ENCODE results near the gene AFAP1.

Gene AFAP1

DNA sequence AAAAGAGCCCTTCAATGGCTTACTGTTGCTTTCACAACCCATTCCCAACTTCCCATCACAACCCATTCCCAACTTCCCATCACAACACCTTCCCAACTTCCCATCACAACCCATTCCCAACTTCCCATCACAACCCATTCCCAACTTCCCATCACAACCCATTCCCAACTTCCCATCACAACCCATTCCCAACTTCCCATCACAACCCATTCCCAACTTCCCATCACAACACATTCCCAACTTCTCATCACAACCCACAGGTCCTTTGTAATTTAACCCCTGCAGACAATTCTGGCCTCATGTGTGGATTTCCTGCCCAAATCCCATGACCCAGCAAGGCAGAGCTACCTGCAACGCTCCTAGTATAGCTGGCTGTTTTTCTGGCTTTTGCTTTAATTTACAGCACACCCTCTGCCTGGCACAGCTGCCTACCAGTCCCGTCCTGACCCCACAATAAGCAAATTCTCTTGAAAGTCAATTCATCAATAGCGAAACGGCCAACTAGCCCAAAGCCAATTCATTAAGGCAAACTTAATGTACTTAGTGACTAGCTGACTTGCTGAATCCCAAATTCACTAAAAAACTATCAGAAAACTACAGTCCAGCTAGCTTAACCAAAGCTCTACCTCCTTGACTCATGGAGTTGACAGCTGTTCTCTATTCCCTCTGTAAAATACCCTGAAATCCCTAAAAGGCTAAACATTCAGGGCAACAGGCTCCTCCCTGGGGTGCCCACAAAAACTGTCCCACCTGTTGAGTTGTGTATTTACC is 75.6 kb downstream of the AFAP1 start:
- no peak for TF ChIP-seq ZNF202 (tag by site-specific recombination; IDR thresholded peaks at IDR 0.05; ENCODE audit: borderline replicate concordance)
- 0 out of 2 replicates have a peak, but pooled peaks have one; percentile 32 for TF ChIP-seq SCRT2 (tag by site-specific recombination; IDR thresholded peaks at IDR 0.05)
- no peak for TF ChIP-seq ZNF580 (tag by site-specific recombination; IDR thresholded peaks at IDR 0.05)
- CTCF ChIA-PET = interaction anchor here (0.6 to 1.0 kb wide), 2 partner anchors 60 to 527 kb away, joined by 3 read pairs; no protein-coding TSS in a partner anchor
- no peak overlapping the region for H3K27ac ChIP-seq (ENCODE audit: extremely low read depth, low read depth, low read length)
- peaks cover 0 to 4% of the 10 kb centered on the region in 2 experiments; a peak in 1 of 3 replicates for H3K36me3 ChIP-seq (ENCODE audit: control insufficient read depth in 2 of 2, insufficient read depth in 1 of 2, low read length in 2 of 2)
- POLR2A ChIA-PET = no interaction called here
- H3K4me1 ChIP-seq (ENCODE audit: control insufficient read depth, insufficient read depth, low read length) = no peaks in the 10 kb centered on the region
- H3K9me3 ChIP-seq (ENCODE audit: control insufficient read depth, insufficient read depth, low read depth, low read length) = no peaks in the 10 kb centered on the region
- no peak overlapping the region for H3K4me3 ChIP-seq (ENCODE audit: low read depth, low read length)

DNA sequence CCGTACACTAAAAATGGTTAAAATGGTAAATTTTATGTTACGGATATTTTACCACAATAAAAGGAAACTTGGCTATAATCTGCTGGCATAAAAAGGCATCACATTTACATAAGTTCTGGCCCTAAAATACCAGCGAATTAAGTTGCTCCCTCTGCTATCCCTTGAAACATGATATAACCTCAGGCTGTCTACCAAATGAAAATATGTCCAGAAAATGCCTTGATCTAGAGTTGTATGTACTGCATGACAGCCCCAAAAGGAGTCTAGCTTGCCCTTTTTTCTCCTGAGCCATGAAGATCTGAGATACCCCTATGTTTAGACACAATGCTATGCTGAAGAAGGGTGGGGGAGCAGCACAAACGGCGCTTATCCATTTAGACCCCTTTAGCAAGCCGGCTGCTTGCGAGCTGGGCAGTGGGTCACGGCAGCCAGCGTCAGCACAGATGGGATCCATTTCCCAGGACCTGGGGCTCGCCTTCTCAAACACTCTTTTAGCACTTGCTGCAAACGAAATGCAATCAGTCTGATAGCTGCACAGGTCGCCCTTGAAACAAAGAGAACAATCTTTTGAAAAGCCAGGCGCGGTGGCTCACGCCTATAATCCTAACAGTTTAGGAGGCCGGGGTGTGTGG is 77.0 kb downstream of the AFAP1 start:
- Histone ChIP-seq H3K9me3 (ENCODE audit: control insufficient read depth, insufficient read depth, low read depth, low read length) (no peaks in the 10 kb centered on the region), H3K36me3 (ENCODE audit: control insufficient read depth in 2 of 2, insufficient read depth in 1 of 2, low read length in 2 of 2) (peaks cover 0 to 4% of the 10 kb centered on the region in 2 experiments; a peak in 1 of 3 replicates), H3K27ac (ENCODE audit: extremely low read depth, low read depth, low read length) (no peak overlapping the region), H3K4me1 (ENCODE audit: control insufficient read depth, insufficient read depth, low read length) (no peaks in the 10 kb centered on the region), H3K4me3 (ENCODE audit: low read depth, low read length) (no peak overlapping the region)
- ChIA-PET POLR2A (interaction anchor here (0.6 kb wide), 1 partner anchor 379 kb away, joined by 4 read pairs; no protein-coding TSS in a partner anchor), CTCF (interaction anchor here (0.6 kb wide), 1 partner anchor 40 kb away, joined by 3 read pairs; no protein-coding TSS in a partner anchor)
- no peak for TF ChIP-seq ZNF548 (tag by site-specific recombination; IDR thresholded peaks at IDR 0.05)
- no peak for TF ChIP-seq ZNF266 (tag by site-specific recombination; IDR thresholded peaks at IDR 0.05; ENCODE audit: low read depth)
- no peak for TF ChIP-seq ZNF37A (tag by site-specific recombination; IDR thresholded peaks at IDR 0.05)
- no peak for TF ChIP-seq SCRT1 (tag by site-specific recombination; IDR thresholded peaks at IDR 0.05; ENCODE audit: borderline replicate concordance)
- TF ChIP-seq ZNF529 (tag by site-specific recombination; IDR thresholded peaks at IDR 0.05; ENCODE audit: insufficient replicate concordance) = no peak
- TF ChIP-seq ZNF626 (tag by site-specific recombination; IDR thresholded peaks at IDR 0.05) = no peak
- no peak for TF ChIP-seq ZNF76 (tag by site-specific recombination; IDR thresholded peaks at IDR 0.05; ENCODE audit: borderline replicate concordance, low read depth)
- no peak for TF ChIP-seq GLIS2 (tag by site-specific recombination; IDR thresholded peaks at IDR 0.05)
- TF ChIP-seq, protein P1, sequence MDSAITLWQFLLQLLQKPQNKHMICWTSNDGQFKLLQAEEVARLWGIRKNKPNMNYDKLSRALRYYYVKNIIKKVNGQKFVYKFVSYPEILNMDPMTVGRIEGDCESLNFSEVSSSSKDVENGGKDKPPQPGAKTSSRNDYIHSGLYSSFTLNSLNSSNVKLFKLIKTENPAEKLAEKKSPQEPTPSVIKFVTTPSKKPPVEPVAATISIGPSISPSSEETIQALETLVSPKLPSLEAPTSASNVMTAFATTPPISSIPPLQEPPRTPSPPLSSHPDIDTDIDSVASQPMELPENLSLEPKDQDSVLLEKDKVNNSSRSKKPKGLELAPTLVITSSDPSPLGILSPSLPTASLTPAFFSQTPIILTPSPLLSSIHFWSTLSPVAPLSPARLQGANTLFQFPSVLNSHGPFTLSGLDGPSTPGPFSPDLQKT (IDR thresholded peaks at IDR 0.05; ENCODE audit: borderline replicate concordance, low read depth, low read length) = no peak
- no peak for TF ChIP-seq ZNF561 (tag by site-specific recombination; IDR thresholded peaks at IDR 0.05; ENCODE audit: borderline replicate concordance)
- TF ChIP-seq ZNF23 (tag by site-specific recombination; IDR thresholded peaks at IDR 0.05; ENCODE audit: borderline replicate concordance) = no peak

GRCh38 chr4:7861440-7861881 is 78.2 kb downstream of the AFAP1 start:
- Histone ChIP-seq H3K4me1 (ENCODE audit: control insufficient read depth, insufficient read depth, low read length) (no peaks in the 10 kb centered on the region), H3K4me3 (ENCODE audit: low read depth, low read length) (no peak overlapping the region), H3K27ac (ENCODE audit: extremely low read depth, low read depth, low read length) (no peak overlapping the region), H3K9me3 (ENCODE audit: control insufficient read depth, insufficient read depth, low read depth, low read length) (no peaks in the 10 kb centered on the region), H3K36me3 (ENCODE audit: control insufficient read depth in 2 of 2, insufficient read depth in 1 of 2, low read length in 2 of 2) (no peaks in the 10 kb centered on the region)
- POLR2A ChIA-PET = no interaction called here
- CTCF ChIA-PET = no interaction called here
- TF ChIP-seq ZFHX2 (tag by site-specific recombination; conservative IDR thresholded peaks at IDR 0.05) = no peak
- TF ChIP-seq, protein P1 (IDR thresholded peaks at IDR 0.05; ENCODE audit: borderline replicate concordance, low read depth, low read length) = no peak
- no peak for TF ChIP-seq MEIS1 (CRISPR knock-in tag; IDR thresholded peaks at IDR 0.05; ENCODE audit: borderline replicate concordance)
- TF ChIP-seq, protein P2, sequence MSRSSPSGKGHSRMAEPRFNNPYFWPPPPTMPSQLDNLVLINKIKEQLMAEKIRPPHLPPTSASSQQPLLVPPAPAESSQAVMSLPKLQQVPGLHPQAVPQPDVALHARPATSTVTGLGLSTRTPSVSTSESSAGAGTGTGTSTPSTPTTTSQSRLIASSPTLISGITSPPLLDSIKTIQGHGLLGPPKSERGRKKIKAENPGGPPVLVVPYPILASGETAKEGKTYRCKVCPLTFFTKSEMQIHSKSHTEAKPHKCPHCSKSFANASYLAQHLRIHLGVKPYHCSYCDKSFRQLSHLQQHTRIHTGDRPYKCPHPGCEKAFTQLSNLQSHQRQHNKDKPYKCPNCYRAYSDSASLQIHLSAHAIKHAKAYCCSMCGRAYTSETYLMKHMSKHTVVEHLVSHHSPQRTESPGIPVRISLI (tag by site-specific recombination; IDR thresholded peaks at IDR 0.05) = no peak
- no peak for TF ChIP-seq KLF10 (tag by site-specific recombination; IDR thresholded peaks at IDR 0.05)
- TF ChIP-seq ZNF585B (tag by site-specific recombination; IDR thresholded peaks at IDR 0.05) = no peak
- no peak for TF ChIP-seq ZXDB (tag by site-specific recombination; IDR thresholded peaks at IDR 0.05)
- no peak for TF ChIP-seq IKZF3 (tag by site-specific recombination; IDR thresholded peaks at IDR 0.05)
- TF ChIP-seq ZFP41 (tag by site-specific recombination; IDR thresholded peaks at IDR 0.05; ENCODE audit: borderline replicate concordance) = no peak
- TF ChIP-seq ZNF501 (tag by site-specific recombination; IDR thresholded peaks at IDR 0.05) = no peak
- TF ChIP-seq HOXC10 (CRISPR knock-in tag; IDR thresholded peaks at IDR 0.05) = no peak
- TF ChIP-seq ZFP3 (tag by site-specific recombination; IDR thresholded peaks at IDR 0.05; ENCODE audit: low read depth) = no peak
- no peak for TF ChIP-seq ZNF366 (tag by site-specific recombination; conservative IDR thresholded peaks at IDR 0.05)
- no peak for TF ChIP-seq ZNF560 (tag by site-specific recombination; IDR thresholded peaks at IDR 0.05; ENCODE audit: borderline replicate concordance)
- TF ChIP-seq ZNF175 (tag by site-specific recombination; IDR thresholded peaks at IDR 0.05) = no peak
